B cell (primary cell): ENCODE results near the gene RALGAPA2. TPM values are rescaled to one million over a fixed set of nuclear protein-coding genes. Genes with fewer than 3 reads are reported as not detected.

Source experiments
- ATAC-seq: fragments of 200-7000 bp; cut with Tn5 transposase; one replicate; pipeline ENCODE4 v1.10.0; 2021; ENCODE audit warnings: low read depth, mild to moderate bottlenecking, moderate number of reproducible peaks, moderate library complexity
- CTCF ChIA-PET: fragments of 350-600 bp; sonication (Branson Sonifier 250); formaldehyde crosslinking; loops from one replicate; lab custom pipeline; 2021; ENCODE audit warnings: antibody characterized with exemption, inconsistent platforms; lab: Charles Lee
- POLR2A ChIA-PET: fragments of 350-600 bp; sonication (Branson Sonifier 250); formaldehyde crosslinking; loops from one replicate; lab custom pipeline; 2021; ENCODE audit warnings: antibody characterized with exemption; lab: Charles Lee
- DNase-seq: peaks from one replicate; pipeline ENCODE4 v3.0.0; 2013
- H2AFZ ChIP-seq: 2 replicates; pipeline ENCODE4 v1.6.1; 2012; ENCODE audit warnings: mild to moderate bottlenecking, low read depth, low read length; ENCODE audit not compliant: insufficient read depth, poor library complexity, severe bottlenecking
- H3K27ac ChIP-seq, 2 donors: 1 replicate in 1 of 2; 2 replicates in 1 of 2; pipeline ENCODE4 v1.5.1; 2012 to 2013; ENCODE audit warnings: low read length in 2 of 2, mild to moderate bottlenecking in 2 of 2, moderate library complexity in 1 of 2
- H3K27me3 ChIP-seq, 4 experiments: fragments of 200-600 bp in 1 of 4; sonication (generic) in 1 of 4; replicated peaks in 1 of 4; 1 replicate in 2 of 4; 2 replicates in 2 of 4; pipeline versions ENCODE4 v1.6.1 to v1.7.0; 2013 to 2016; ENCODE audit warnings: low read length in 3 of 4, mild to moderate bottlenecking in 2 of 4, mixed read lengths in 1 of 4, moderate library complexity in 1 of 4; ENCODE audit not compliant: insufficient read depth in 4 of 4, control insufficient read depth in 3 of 4; ENCODE audit errors: control extremely low read depth in 1 of 4
- H3K36me3 ChIP-seq, 2 experiments: replicated peaks in 1 of 2; 1 replicate in 1 of 2; 2 replicates in 1 of 2; pipeline versions ENCODE4 v1.6.1 to v1.7.1; 2013; ENCODE audit warnings: low read length in 1 of 2; ENCODE audit not compliant: insufficient read depth in 2 of 2, control insufficient read depth in 1 of 2; ENCODE audit errors: control extremely low read depth in 1 of 2, extremely low read depth in 1 of 2
- H3K4me1 ChIP-seq, 2 donors: fragments of 200-600 bp in 1 of 2; sonication (generic) in 1 of 2; 1 replicate in 1 of 2; 2 replicates in 1 of 2; pipeline versions ENCODE4 v1.5.1 to v1.6.1; 2013 to 2017; ENCODE audit warnings: low read length in 2 of 2; ENCODE audit not compliant: control insufficient read depth in 2 of 2, insufficient read depth in 2 of 2
- H3K4me2 ChIP-seq: replicated peaks from 2 replicates; pipeline ENCODE3; 2012; ENCODE audit warnings: mild to moderate bottlenecking, low read depth, low read length; ENCODE audit not compliant: poor library complexity, severe bottlenecking
- H3K4me3 ChIP-seq, 5 experiments: fragments of 200-600 bp in 1 of 5; sonication (generic) in 1 of 5; 1 replicate in 3 of 5; 2 replicates in 2 of 5; pipeline versions ENCODE4 v1.5.1 to v1.7.0; 2011 to 2016; ENCODE audit warnings: low read length in 4 of 5, mild to moderate bottlenecking in 4 of 5, low read depth in 2 of 5, control low read depth in 1 of 5, moderate library complexity in 1 of 5; ENCODE audit not compliant: insufficient read depth in 1 of 5; ENCODE audit errors: control extremely low read depth in 1 of 5, extremely low read depth in 1 of 5
- H3K79me2 ChIP-seq: fragments of 200-600 bp; sonication (generic); one replicate; pipeline ENCODE4 v1.6.0; 2016; ENCODE audit warnings: low read length; ENCODE audit not compliant: control insufficient read depth, insufficient read depth
- H3K9ac ChIP-seq: fragments of 200-600 bp; sonication (generic); 2 replicates; pipeline ENCODE4 v1.6.1; 2017; ENCODE audit warnings: mild to moderate bottlenecking, low read length, moderate library complexity
- H3K9me3 ChIP-seq, 3 donors: one replicate each; pipeline versions ENCODE4 v1.6.1 to v1.7.1; 2013; ENCODE audit warnings: low read length in 2 of 3; ENCODE audit not compliant: control insufficient read depth in 2 of 3, insufficient read depth in 1 of 3; ENCODE audit errors: control extremely low read depth in 1 of 3
- H4K20me1 ChIP-seq: 2 replicates; pipeline ENCODE4 v1.6.0; 2012; ENCODE audit warnings: mild to moderate bottlenecking, low read length; ENCODE audit not compliant: insufficient read depth, control insufficient read depth, poor library complexity, severe bottlenecking
- H3K27ac Mint-ChIP-seq: one replicate; pipeline ENCODE4 v1.8.0; 2021; ENCODE audit warnings: mixed read lengths
- H3K27me3 Mint-ChIP-seq: one replicate; pipeline ENCODE4 v1.8.0; 2021; ENCODE audit warnings: mixed read lengths
- H3K4me1 Mint-ChIP-seq: one replicate; pipeline ENCODE4 v1.8.0; 2021; ENCODE audit warnings: mixed read lengths
- H3K4me3 Mint-ChIP-seq: one replicate; pipeline ENCODE4 v1.8.0; 2021; ENCODE audit warnings: mixed read lengths
- H3K9me3 Mint-ChIP-seq: one replicate; pipeline ENCODE4 v1.8.0; 2022; ENCODE audit warnings: mixed read lengths; ENCODE audit not compliant: insufficient read depth
- EZH2 ChIP-seq: IDR thresholded peaks from 2 replicates; pipeline ENCODE4 v1.6.1; 2012; ENCODE audit warnings: borderline replicate concordance, low read depth, mild to moderate bottlenecking, moderate library complexity, low read length; ENCODE audit not compliant: insufficient read depth, poor library complexity, severe bottlenecking
- WGBS: methylation state at CpG from one replicate; pipeline ENCODE4 v1.1.5; 2013; ENCODE audit warnings: missing lambda C conversion rate; ENCODE audit not compliant: insufficient coverage; 5-methylcytosine and 5-hydroxymethylcytosine counted together
- intact Hi-C: fragments of 100-400 bp; cut with micrococcal nuclease; formaldehyde crosslinking; loops from one replicate; pipeline ENCODE4 v1.10.0; 2022
- polyA plus RNA-seq: library from polyadenylated mRNA; depleted of rRNA; stranded (reverse); fragments of >200 nt; gene quantifications from 2 replicates; pipeline ENCODE4 v1.2.3, GENCODE V29; 2012
- total RNA-seq, 2 donors: library from RNA; stranded (reverse); fragments of 120-200 nt in 1 of 2; gene quantifications; 1 replicate in 1 of 2; 2 replicates in 1 of 2; pipeline versions ENCODE4 v1.2.3 to v1.2.4, GENCODE V29; 2013 to 2022
- TF ChIP-seq, protein P1 (sequence below): fragments of 200-600 bp; IDR thresholded peaks from one replicate; pipeline ENCODE4 v1.8.0; 2022; ENCODE audit warnings: antibody characterized with exemption, mild to moderate bottlenecking

RALGAPA2 gene
- total and polyA plus RNA-seq, 2 donors (not counting 1 experiment from before 2014, with no cell fraction given): 6.4 to 33.1 TPM

- Histone ChIP-seq H3K36me3 (no peaks in the 10 kb centered on the region), H3K4me1 (no peaks in the 10 kb centered on the region), H3K9ac (no peak overlapping the region), H2AFZ (no peak overlapping the region), H3K27me3 (no peaks in the 10 kb centered on the region), H3K4me2 (no peak overlapping the region), H3K9me3 (no peaks in the 10 kb centered on the region), H3K4me3 (no peak overlapping the region), H3K79me2 (no peaks in the 10 kb centered on the region), H3K27ac (no peak overlapping the region), H4K20me1 (no peaks in the 10 kb centered on the region)
- no peak overlapping the region for H3K27ac Mint-ChIP-seq
- ATAC-seq: no peak
- no peak overlapping the region for H3K4me3 Mint-ChIP-seq
- DNase-seq: no peak
- ChIA-PET CTCF (interaction anchor here (1.2 kb wide), 1 partner anchor 202 kb away, joined by 3 read pairs; no protein-coding TSS in a partner anchor), POLR2A (no interaction called here)
- no peaks in the 10 kb centered on the region for H3K4me1 Mint-ChIP-seq
- no peaks in the 10 kb centered on the region for H3K9me3 Mint-ChIP-seq
- intact Hi-C loops: no loop called here
- TF ChIP-seq, protein P1, sequence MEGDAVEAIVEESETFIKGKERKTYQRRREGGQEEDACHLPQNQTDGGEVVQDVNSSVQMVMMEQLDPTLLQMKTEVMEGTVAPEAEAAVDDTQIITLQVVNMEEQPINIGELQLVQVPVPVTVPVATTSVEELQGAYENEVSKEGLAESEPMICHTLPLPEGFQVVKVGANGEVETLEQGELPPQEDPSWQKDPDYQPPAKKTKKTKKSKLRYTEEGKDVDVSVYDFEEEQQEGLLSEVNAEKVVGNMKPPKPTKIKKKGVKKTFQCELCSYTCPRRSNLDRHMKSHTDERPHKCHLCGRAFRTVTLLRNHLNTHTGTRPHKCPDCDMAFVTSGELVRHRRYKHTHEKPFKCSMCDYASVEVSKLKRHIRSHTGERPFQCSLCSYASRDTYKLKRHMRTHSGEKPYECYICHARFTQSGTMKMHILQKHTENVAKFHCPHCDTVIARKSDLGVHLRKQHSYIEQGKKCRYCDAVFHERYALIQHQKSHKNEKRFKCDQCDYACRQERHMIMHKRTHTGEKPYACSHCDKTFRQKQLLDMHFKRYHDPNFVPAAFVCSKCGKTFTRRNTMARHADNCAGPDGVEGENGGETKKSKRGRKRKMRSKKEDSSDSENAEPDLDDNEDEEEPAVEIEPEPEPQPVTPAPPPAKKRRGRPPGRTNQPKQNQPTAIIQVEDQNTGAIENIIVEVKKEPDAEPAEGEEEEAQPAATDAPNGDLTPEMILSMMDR: no peak
- TF ChIP-seq EZH2: no peak
- no peaks in the 10 kb centered on the region for H3K27me3 Mint-ChIP-seq
Observed at GRCh38 chr20:20561841-20562240, 150.6 kb downstream of the RALGAPA2 start.

DNA sequence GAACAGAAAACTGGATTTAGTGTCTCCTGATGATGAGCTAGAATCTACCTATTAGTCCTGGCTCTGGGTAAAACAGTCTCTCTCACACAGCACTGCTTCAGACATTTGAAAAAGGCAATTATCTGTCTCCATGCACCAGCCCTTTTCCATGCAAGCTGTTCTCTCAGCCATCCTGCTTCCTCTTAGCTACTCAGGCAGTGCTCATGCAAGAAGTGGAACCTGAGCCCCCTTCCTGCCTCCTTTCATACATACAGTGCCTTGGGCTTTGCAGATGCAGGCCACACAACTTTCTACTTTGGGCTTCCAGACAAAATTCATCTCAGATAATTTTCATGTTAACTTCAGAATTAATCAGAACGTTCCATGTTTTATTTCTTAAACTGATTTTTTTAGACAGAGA lies 151.3 kb downstream of the RALGAPA2 start:
- H3K27ac Mint-ChIP-seq: no peak overlapping the region
- intact Hi-C loops: no loop called here

More for the DNA sequence above, 151.3 kb downstream of the RALGAPA2 start:
- Histone ChIP-seq H3K36me3 (no peaks in the 10 kb centered on the region), H3K9ac (no peak overlapping the region), H2AFZ (no peak overlapping the region), H3K4me2 (no peak overlapping the region), H3K9me3 (no peaks in the 10 kb centered on the region), H3K4me1 (no peaks in the 10 kb centered on the region), H3K4me3 (no peak overlapping the region), H3K27ac (no peak overlapping the region), H3K79me2 (no peaks in the 10 kb centered on the region), H4K20me1 (no peaks in the 10 kb centered on the region), H3K27me3 (no peaks in the 10 kb centered on the region)
- Mint-ChIP-seq H3K4me3 (no peak overlapping the region), H3K4me1 (no peaks in the 10 kb centered on the region), H3K9me3 (no peaks in the 10 kb centered on the region), H3K27me3 (no peaks in the 10 kb centered on the region)
- no CpG with 5 or more reads among the region's 1 CpG for WGBS
- ChIA-PET POLR2A (no interaction called here), CTCF (no interaction called here)
- no peak for DNase-seq
- no peak for TF ChIP-seq EZH2
- TF ChIP-seq, protein P1: no peak
- ATAC-seq: no peak
